Esophagus squamous epithelium (tissue), 4 donors: Measurements from ENCODE around the gene MYO16.

Experiments
- POLR2A ChIP-seq, 4 donors: fragments of 450-650 bp; IDR thresholded peaks; one replicate each; pipeline ENCODE4 v1.6.1; 2017; ENCODE audit warnings: antibody characterized with exemption in 4 of 4, mild to moderate bottlenecking in 4 of 4, moderate library complexity in 3 of 4
- TF ChIP-seq, protein P1 (sequence below), 6 experiments: fragments of 450-650 bp in 4 of 6; fragments of 200-600 bp in 2 of 6; sonication (generic) in 2 of 6; IDR thresholded peaks; one replicate each; pipeline ENCODE4 v1.5.1; 2016 to 2019; ENCODE audit warnings: antibody characterized with exemption in 6 of 6, mild to moderate bottlenecking in 4 of 6, moderate library complexity in 4 of 6

DNA sequence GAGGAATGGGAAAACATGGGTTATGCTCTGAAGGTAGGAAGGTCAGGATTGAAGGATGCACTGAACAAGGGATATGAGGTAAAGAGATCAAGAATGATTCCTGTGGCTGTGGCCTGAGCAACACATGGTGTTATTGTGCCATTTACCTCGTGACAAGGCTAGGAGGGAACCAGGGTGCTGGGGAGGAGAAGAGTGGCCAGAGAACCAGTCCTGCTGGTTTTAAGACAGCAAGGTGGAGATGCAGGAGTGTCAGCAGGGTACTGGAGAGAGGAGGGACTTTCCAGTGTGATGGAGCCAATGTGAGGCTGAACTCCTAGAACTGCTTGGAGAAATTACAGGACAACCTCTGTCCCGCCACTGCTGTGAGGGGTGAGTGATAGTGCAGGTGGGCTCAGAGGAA is 282.4 kb downstream of the MYO16 start:
- TF ChIP-seq, protein P1, sequence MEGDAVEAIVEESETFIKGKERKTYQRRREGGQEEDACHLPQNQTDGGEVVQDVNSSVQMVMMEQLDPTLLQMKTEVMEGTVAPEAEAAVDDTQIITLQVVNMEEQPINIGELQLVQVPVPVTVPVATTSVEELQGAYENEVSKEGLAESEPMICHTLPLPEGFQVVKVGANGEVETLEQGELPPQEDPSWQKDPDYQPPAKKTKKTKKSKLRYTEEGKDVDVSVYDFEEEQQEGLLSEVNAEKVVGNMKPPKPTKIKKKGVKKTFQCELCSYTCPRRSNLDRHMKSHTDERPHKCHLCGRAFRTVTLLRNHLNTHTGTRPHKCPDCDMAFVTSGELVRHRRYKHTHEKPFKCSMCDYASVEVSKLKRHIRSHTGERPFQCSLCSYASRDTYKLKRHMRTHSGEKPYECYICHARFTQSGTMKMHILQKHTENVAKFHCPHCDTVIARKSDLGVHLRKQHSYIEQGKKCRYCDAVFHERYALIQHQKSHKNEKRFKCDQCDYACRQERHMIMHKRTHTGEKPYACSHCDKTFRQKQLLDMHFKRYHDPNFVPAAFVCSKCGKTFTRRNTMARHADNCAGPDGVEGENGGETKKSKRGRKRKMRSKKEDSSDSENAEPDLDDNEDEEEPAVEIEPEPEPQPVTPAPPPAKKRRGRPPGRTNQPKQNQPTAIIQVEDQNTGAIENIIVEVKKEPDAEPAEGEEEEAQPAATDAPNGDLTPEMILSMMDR (IDR thresholded peaks at IDR 0.05): no peak
- TF ChIP-seq POLR2A (IDR thresholded peaks at IDR 0.05): no peak
